NCI-H345 treated with DMSO at 0.1 percent for 48 hours (cell line): Measurements from ENCODE around the gene TUBA4B.
A peak's percentile ranks its signal among the peaks of the same experiment; 100 is the strongest.
"Not testable (repeated sequence)": the region's sequence is repeated elsewhere in the genome, so short reads cannot be mapped to it uniquely, and the experiment has no call there.

Experiments
- DNase-seq: peaks from one replicate; lab custom pipeline; 2025; ENCODE audit not compliant: unreplicated experiment; lab: John Stamatoyannopoulos, UW

The TUBA4B gene

DNA sequence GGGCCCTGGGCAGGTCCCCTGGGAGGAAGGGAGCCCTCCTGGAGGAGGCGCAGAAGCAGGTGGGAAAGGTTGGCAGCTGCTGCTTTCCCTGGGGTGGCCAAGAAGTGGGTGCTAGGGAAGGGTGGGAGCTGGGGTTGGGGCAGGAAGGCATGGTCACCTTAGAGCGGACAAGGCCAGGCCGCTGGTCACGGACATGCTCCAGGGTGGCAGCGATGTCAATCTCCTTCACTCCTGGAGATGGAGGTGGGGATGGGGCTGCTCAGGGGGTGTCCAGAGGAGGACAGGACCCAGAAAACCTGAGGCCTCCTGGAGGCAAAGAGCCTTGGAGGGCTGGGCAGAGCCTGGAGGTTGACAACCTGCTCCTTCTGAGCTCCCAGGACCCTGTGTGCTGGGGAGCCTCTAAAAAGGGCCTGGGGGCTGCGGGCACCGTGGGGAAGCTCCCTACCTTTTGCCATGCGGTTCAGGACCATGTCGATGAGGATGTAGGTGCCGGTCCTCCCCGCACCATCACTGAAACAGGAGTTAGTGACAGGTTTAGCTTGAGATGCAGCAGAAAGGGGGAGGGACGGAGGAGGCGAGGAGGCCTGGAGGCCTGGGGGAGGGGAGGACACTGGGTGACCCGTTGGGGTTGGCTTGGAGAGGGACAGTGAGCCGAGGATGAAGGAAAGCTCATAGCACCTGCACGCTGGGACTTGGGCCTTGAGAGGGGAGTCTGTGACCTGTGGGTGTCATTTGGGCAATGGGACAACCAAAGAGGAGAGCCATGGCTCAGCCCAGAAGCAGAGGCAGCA is 37.5 kb downstream of the TUBA4B start:
- no peak for DNase-seq

DNA sequence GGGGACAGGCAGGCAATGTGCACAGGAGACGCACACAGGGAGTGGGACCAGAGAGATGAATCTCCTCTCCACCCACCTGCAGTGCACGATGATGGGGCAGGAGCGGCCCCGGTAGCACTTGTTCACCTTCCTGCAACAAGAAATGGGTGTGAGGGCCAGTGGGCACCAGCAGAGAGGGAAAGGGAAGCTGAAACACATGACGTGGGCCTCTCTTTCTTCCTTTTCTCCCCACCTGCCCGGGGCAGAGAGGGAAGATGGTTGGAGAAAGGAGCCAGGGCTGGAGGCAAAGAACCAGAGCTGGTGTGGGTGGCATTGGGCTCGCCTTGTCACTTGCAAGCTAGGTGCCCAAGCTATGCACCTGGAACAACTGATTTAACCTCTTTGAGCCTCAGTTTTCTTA is 38.4 kb downstream of the TUBA4B start:
- no peak for DNase-seq

DNA sequence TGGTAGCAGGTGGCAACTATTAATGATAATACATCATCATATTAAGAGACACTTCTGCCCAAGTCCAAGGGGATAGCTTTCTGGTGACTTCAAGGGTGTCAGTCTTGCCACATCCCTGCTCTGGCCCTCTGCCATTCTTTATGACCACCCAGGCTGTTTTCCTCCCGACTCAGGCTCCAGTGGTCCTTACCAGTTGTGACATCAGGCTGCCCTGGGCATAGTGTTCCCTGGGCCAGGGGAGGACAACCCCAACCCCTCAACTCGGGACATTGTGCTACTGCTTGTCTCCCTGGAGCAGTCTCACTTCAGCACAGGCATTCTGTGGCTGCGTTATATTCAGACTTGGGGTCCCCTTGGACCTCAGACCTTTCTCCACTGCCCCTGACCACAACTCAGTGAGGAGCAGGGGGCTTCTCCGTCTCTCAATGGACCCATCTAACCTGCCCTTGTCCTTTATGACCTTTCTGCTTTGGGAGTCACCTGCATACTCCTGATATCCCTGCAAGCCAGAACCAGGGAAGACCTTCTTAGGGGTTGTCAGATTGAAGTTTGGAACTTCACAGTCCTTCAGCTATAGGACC is 39.0 kb downstream of the TUBA4B start:
- no peak for DNase-seq

DNA sequence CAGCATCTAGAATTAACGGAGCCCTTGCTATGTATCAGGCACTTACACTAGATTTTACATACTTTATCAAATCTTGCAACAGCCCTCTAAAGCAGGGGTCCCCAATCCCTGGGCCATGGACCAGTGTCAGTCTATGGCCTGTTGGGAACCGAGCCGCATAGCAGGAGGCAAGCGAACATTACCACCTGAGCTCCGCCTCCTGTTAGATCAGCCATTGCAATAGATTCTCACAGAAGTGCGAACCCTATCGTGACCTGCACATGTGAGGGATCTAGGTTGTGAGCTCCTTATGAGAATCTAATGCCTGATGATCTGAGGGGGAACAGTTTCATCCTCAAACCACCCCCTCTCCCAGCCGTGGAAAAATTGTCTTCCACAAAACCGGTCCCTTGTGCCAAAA is 39.6 kb downstream of the TUBA4B start:
- DNase-seq = no peak

DNA sequence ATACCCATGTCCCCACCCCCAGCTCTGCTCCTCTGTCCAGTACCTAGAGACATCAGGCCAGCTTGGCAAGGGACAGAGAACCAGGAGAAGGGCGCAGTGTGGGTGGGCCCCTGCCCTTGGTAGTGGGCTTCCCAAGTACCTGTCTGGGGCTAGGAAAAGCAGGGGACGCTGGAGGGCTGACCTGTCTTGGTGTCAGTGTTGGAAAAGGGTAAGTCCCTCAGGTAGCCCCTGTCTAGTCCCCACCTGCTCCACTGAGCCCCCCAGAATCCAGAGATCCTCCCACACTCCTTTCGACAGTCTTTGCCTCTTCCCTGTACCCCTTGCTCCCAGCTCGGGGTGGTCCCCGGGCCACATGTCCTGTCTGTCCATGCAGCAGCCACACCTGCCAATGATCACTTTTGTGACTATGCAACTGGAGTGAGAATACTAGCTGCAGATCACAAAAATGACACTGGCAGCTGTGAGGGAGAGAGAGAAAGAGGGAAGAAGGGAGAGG is 40.7 kb downstream of the TUBA4B start:
- no peak for DNase-seq

DNA sequence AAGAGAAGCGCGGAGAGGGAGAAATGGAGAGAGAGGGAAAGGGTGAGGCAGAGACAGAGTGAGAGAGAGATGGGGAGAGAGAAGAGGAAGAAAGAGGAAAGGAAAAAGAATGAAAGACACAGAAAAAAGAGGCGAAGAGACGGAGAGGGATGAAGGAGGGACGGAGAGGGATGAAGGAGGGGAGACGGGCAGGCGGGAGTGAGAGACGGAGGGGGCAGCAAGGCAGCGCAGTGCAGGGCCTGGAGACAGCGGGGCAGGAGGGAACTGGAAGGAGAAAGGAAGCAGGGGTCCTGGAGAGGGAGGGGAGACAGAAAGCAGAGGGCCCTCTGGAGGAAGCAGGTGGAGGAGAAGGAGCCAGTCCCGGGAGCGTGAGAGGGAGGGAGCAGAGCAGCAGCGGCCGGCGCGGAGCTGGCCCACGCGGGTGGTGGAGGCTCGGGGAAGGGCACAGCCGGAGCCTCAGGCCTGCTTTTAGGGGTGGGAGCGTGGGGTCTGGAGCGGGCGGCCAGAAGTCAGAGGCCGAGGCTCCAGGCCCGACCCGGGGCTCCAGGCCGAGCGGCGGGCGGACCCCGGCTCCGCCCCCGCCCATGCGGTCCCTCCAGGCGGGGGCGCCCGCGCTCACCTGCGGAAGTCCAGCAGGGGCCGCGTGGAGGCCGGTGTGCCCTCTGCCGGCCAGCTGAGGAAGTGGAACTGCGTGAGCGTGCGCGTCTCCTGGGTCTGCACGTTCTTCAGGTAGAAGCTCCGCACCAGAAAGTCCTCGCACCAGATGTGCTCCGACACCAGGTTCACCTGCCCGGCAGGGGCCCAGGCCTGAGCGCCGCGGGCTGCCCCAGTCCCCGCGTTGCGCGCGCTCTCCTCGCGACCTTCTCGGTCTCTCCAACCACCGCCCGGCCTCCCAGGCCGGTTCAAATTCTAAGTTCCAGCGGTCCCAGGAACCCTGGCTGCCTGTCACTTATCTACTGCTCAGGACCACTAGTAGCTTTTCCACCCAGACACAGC is 41.6 kb downstream of the TUBA4B start:
- DNase-seq = peak; percentile 75

DNA sequence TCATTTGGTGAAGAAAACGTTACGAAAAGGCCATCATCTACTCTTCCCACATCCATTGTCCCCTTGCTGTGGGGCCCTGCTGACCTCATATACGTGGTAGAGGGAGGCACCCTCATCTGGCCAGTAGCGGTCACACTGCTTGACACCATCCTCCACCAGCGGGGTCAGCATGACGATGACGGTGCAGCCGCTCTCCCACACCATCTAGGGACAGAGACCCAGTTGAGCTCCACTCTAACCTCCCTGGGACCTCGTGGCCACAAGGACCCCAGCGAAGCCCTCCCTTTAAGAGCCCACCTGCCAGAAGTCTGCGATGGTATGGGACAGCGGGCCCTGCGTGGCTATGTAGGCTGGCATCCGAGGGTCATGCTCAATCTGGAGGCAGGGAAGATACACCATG is 43.1 kb downstream of the TUBA4B start:
- DNase-seq = no peak

DNA sequence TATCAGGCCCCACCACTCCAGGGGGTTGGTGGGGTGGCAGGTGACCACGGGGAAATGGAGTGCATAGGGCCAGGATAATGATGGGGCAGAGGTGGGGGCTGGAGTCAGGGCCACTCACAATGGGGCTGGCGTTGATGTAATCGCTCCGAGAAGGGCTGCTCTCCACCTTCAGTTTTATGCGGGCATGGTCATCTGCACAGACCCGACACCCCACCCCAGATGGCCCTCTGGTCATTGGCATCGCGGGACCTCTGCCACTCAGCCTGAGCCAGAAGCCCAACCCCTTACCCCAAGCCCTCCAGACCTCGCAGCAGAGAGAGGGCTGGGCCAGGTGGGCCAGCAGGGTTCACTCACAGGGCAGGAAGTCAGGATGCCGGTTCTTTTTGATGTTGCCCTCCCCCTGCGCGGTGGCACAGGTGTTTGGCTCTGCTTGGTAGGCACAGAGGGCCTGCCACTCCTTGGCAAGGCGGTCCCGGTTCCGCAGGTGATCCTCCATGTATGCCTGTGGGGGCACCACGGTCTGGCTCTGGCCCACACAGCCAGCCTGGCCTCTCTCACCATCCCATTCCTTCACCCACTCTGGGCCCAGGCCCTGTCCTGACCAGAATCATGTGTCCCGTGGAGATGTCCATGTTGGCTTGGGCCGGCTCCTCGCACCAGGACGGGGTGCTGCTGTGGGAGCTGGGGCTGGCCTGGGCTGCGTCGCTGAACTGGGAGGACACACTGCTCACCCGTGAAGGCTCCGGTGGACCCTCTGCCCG is 43.8 kb downstream of the TUBA4B start:
- DNase-seq = no peak

DNA sequence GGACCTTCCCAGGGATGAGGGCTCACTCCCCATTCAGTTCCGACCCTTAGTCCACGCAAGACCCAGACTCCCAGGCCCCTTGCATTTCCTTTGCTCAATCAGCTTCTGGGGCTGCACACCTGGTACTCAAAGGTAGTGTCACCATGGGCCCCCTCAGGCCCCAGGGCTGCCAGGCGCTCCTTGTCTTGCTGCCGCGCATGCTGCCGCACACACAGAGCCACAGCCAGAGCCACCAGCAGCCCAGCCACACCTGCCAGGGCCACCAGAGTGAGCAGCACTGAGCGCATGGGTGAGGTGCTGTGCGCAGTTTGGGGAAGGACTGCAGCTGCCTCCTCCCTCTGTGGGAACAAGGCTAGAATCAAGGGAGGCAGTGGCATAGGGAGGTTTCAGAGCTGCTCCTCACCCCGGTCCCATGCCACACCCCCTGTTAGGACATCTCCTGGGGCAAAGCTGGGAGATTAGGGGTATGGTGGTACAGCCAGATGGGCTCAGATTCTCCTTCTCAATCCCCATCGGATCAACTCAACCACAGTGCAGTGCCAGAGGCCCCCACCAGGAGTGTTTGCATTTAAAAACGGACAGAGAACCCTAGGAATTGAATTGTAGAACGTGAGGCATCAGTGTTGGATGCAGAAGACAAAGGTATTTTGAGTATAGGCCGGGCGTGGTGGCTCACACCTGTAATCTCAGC is 44.9 kb downstream of the TUBA4B start:
- no peak for DNase-seq

DNA sequence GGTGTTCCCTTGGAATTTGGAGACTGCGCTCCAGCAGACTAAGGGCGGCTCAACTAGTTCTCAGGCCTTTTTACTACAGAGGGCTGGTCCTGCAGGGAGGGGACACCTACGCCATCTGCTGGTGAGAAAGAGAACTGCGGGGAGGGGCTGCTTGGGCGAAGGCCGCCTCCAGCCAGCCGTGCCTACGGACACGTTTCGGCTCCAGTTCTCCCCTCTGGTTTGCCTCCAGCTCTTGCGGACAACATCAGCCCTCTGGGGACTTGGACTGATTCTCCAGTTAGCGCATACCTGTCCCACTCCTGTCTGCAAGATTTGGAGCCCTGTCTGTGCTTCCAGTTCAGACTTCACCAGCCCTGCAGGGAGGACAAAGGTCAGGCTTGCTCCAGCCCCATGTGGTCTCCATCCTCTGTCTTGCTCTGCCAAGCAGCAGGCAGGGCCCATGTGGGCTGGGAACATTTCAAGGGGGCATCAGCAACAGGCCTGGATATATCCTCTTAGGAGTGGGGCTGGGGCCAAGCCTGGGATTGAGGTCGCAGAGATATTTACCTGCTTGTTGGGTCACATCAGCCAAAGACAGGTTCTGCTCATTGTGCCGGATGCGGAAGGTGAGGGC is 45.8 kb downstream of the TUBA4B start:
- DNase-seq = peak; percentile 63

DNA sequence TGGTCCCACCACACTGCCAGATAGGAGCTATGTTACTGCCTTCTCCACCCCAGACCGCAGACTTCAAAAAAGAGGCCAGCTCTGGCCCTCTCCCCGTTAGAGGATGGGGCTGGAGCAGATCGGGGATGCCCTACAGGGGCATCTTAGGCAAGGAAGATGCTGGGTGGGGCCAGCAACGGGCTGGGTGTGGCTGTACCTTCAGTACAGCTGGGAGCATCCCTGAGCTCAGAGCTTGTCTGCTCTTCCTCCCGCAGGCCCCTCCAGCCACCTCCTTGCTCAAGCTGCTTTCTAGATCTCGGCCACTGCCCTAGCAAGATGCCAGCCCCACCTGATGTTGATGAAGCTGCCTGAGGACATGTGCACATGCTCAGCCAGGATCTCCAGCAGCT is 46.3 kb downstream of the TUBA4B start:
- no peak for DNase-seq

DNA sequence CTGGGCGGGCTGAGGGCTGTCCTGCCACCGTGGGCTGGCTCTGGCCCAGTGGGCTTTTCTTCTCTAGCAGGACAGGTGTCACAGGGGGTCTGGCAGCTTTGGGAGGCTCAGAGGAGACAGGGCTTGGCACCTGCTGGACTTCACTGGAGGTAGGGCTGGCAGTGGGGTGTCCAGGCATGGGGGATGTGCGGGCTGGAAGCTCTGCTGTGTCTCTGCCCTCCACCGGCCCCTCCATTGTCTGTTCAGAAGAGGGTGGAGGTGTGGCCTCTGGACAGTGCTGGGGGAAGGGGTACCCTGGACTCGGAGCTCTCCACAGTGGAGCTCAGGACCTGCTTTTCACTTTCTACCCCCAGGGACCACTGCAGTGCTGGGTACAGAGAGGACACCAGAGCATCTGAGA is 47.0 kb downstream of the TUBA4B start:
- no peak for DNase-seq

DNA sequence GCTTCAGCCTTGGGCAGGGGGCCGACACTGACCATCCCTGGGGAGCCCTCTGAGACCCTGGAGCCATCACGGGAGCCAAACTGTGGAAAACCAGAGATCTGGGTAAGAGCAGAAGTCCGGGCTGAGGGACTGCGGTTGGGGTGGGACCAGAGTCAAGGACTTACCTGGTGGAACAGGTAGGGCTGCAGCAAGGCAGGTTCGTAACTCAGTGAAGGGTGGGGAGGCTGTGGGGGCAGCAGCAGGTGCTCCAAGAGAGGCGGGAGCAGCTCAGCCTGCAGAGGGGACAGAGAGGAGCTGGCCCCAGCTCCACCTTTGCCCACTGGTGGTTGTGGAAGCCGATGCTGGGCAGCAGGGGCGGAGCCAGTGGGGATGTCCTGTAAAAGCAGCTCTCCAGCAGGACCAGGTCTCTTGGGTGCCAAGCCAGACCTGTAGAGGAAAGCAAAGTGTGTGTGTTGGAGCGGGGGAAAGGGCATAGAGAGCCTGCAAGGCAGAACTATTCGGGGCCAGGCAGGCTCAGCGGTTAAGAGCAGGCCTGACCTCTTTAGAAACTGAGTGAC is 49.4 kb downstream of the TUBA4B start:
- DNase-seq = no peak

DNA sequence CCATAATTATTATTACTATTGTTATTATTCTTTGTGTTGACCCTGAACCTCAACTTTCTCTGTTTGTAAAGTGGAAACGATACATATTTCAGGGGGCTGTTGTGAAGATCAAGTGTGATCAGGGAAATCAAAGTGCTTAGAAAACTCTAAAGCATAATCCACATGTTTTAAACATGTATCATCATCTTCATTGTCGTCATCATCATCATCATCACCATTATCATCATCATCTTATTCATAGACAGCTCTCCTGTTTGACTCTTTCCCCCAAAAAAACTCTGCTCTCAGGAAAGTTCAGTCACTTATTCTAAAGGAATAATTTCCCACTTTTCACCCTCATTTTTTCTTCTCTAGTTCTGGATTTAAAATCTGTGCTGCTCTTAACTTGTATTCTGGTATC is 51.2 kb downstream of the TUBA4B start:
- DNase-seq = no peak

DNA sequence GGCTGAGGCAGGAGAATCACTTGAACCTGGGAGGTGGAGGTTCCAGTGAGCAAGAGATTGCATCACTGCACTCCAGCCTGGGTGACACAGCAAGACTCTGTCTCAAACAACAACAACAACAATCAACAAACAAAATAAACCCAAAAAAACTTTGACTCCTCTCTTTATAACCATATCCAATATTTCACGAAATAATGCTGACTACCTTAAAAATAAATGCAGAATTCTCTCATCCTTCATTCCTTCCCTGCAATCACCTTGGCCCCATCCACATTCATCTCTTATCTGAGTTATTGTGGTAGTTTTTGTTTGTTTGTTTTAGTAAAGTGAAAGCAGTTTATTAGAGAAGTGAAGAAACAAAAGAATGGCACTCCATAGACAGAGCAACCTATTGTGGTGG is 53.0 kb downstream of the TUBA4B start:
- DNase-seq = no peak

DNA sequence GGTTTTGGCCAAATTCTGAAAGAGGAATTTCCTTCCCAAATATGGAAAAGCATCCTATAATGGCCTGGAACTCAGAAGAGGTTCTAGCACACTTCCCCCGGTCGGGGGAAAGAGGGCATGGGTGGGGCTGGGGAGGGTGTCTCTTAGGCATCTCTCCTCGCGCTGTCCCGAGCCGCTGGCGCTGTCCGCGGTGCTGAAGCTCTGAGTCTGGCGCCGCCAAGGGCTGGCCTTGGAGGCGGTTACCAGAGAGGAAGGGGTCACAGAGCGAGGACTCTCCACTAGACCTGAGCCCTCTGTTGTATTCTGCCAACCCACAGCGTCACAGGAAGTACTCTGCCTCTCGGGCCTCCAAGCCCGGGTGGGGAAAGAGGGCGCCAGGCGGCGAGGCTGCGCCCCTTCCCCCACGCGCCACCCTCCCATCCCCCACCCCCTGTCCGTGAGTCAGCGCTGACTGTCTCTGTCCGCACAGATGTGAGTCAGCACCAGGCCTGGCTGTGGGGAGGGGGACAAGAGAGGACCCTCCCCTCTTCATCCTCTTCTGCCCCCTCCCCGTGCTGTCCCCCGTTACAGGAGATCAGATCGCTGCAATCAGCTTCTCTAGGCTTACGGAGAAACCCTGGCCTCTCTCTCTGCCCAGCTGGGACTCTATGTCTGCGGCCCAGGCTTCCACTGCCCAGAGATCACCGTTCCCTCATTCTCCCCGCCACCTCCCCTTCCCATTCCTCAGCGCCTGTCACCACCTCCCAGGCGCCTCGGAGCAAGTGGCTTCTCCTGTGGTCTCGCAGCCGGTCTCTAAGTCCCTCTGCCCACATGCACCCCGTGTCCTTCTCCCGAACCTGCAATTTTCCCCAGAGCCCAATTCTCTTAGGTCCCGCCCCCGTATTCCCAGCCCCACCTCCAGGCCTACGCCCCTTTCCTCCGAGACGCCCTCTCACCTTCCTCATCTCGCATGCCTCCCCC is 55.4 kb downstream of the TUBA4B start:
- DNase-seq = no peak

DNA sequence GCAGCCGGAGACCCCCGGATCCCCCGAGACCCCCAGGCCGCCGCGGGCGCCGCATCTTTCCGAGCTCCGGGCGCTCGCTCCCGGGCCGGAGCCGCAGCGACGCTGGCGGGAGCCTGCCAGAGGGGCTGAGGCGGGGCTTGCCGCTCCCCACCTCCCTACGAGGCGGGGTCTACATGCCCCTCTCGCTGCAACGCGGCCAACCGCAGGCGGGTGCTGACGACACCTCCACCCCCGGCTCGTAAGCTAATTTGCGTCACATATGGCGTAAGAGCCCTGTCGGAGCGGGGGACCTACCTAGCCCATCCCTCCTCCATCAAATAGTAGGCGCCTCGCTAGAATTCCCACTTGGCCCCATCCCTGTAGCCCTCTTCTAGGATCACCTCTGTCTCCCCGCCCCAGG is 56.2 kb downstream of the TUBA4B start, which contains the start of gene PTPRN:
TSS of gene PTPRN (minus strand) at position 124 of the 400 bp plus-strand sequence. CDS start at position 55, 69 bp downstream.
- peak; percentile 58 for DNase-seq

DNA sequence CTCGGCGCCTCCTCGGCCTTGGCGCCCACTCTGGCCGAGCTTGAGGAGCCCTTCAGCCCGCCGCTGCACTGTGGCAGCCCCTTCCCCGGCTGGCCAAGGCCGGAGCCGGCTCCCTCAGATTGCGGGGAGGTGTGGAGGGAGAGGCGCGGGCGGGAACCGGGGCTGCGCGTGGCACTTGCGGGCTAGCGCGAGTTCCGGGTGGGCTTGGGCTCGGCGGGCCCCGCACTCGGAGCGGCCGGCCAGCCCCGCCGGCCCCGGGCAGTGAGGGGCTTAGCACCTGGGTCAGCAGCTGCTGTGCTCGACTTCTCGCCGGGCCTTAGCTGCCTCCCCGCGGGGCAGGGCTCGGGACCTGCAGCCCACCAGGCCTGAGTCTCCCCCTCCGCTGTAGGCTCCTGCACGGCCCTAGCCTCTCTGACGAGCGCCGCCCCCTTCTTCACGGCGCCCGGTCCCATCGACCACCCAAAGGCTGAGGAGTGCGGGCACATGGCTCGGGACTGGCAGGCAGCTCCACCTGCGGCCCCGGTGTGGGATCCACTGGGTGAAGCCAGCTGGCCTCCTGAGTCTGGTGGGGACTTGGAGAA is 59.7 kb downstream of the TUBA4B start:
- not testable (repeated sequence) for DNase-seq
